ENCODE data around the gene IRF2BP1.

- TF ChIP-seq CTCF (conservative IDR thresholded peaks at IDR 0.05 in 1 of 2, IDR thresholded peaks at IDR 0.05 in 1 of 2; ENCODE audit: low read depth in 1 of 2, low read length in 2 of 2) (no peak), EZH2 (IDR thresholded peaks at IDR 0.05; ENCODE audit: low read length, missing control alignments) (no peak)
Measured at GRCh38 chr19:45897261-45897812, 11.4 kb upstream of the IRF2BP1 start.

Measured in fibroblast of lung (primary cell).